Measurements from ENCODE around the gene MAML2.

Gene MAML2

GRCh38 chr11:96177146-96177545, 165.8 kb downstream of the MAML2 start:
- DNase-seq (ENCODE audit: low read depth): no peak
- H3K4me3 ChIP-seq (ENCODE audit: low read length): no peak overlapping the region
- no peak for TF ChIP-seq CTCF (IDR thresholded peaks at IDR 0.05; ENCODE audit: insufficient read depth, low read depth, low read length, missing control alignments)

GRCh38 chr11:96173906-96174305, 169.1 kb downstream of the MAML2 start:
- H3K4me3 ChIP-seq (ENCODE audit: low read length): no peak overlapping the region
- TF ChIP-seq CTCF (IDR thresholded peaks at IDR 0.05; ENCODE audit: insufficient read depth, low read depth, low read length, missing control alignments): no peak
- DNase-seq (ENCODE audit: low read depth): no peak

- no peak for DNase-seq (ENCODE audit: low read depth)
- no peak for TF ChIP-seq CTCF (IDR thresholded peaks at IDR 0.05; ENCODE audit: insufficient read depth, low read depth, low read length, missing control alignments)
- no peak overlapping the region for H3K4me3 ChIP-seq (ENCODE audit: low read length)
Measured at GRCh38 chr11:96173422-96173821, 169.6 kb downstream of the MAML2 start.

- TF ChIP-seq CTCF (IDR thresholded peaks at IDR 0.05; ENCODE audit: insufficient read depth, low read depth, low read length, missing control alignments): no peak
- DNase-seq (ENCODE audit: low read depth): no peak
- H3K4me3 ChIP-seq (ENCODE audit: low read length): no peak overlapping the region
Measured at GRCh38 chr11:96172604-96173003, 170.4 kb downstream of the MAML2 start.

GRCh38 chr11:96169250-96169649, 173.7 kb downstream of the MAML2 start:
- no peak overlapping the region for H3K4me3 ChIP-seq (ENCODE audit: low read length)
- no peak for DNase-seq (ENCODE audit: low read depth)
- no peak for TF ChIP-seq CTCF (IDR thresholded peaks at IDR 0.05; ENCODE audit: insufficient read depth, low read depth, low read length, missing control alignments)

GRCh38 chr11:96168623-96169022, 174.4 kb downstream of the MAML2 start:
- peak; percentile 93 for DNase-seq (ENCODE audit: low read depth)
- no peak for TF ChIP-seq CTCF (IDR thresholded peaks at IDR 0.05; ENCODE audit: insufficient read depth, low read depth, low read length, missing control alignments)
- no peak overlapping the region for H3K4me3 ChIP-seq (ENCODE audit: low read length)

- no peak for DNase-seq (ENCODE audit: low read depth)
- TF ChIP-seq CTCF (IDR thresholded peaks at IDR 0.05; ENCODE audit: insufficient read depth, low read depth, low read length, missing control alignments): no peak
- no peak overlapping the region for H3K4me3 ChIP-seq (ENCODE audit: low read length)
Measured at GRCh38 chr11:96167787-96168186, 175.2 kb downstream of the MAML2 start.
